Calu3 (cell line): ENCODE measurements around the gene DNAJC17. TPM values are rescaled to one million over a fixed set of nuclear protein-coding genes. Genes with fewer than 3 reads are reported as not detected.
A peak's percentile ranks its signal among the peaks of the same experiment; 100 is the strongest.

ENCODE experiments used
- BruUV-seq: library from RNA; stranded (reverse); fragments of 400-500 nt; replicated peaks from 2 replicates; lab custom pipeline; 2021; lab: Mats Ljungman, UMichigan
- CTCF ChIA-PET: fragments of 300-600 bp; sonication (Branson Sonifier 250); formaldehyde crosslinking; loops from one replicate; lab custom pipeline; 2022; ENCODE audit warnings: antibody characterized with exemption; lab: Charles Lee
- DNase-seq: peaks from one replicate; pipeline ENCODE4 v3.0.0; 2022
- H3K27ac Mint-ChIP-seq: one replicate; pipeline ENCODE4 v1.8.0; 2022; ENCODE audit warnings: mixed read lengths; ENCODE audit not compliant: unreplicated experiment
- H3K27me3 Mint-ChIP-seq: one replicate; pipeline ENCODE4 v1.8.0; 2022; ENCODE audit warnings: mixed read lengths; ENCODE audit not compliant: unreplicated experiment
- H3K36me3 Mint-ChIP-seq: one replicate; pipeline ENCODE4 v1.8.0; 2022; ENCODE audit warnings: mild to moderate bottlenecking, moderate library complexity, mixed read lengths; ENCODE audit not compliant: insufficient read depth, unreplicated experiment
- H3K4me1 Mint-ChIP-seq: one replicate; pipeline ENCODE4 v1.8.0; 2022; ENCODE audit warnings: mild to moderate bottlenecking, low read depth, mixed read lengths; ENCODE audit not compliant: unreplicated experiment
- H3K4me3 Mint-ChIP-seq: one replicate; pipeline ENCODE4 v1.8.0; 2022; ENCODE audit warnings: mild to moderate bottlenecking, low read depth, moderate library complexity, mixed read lengths; ENCODE audit not compliant: unreplicated experiment
- H3K9me3 Mint-ChIP-seq: one replicate; pipeline ENCODE4 v1.8.0; 2022; ENCODE audit warnings: low read depth, mixed read lengths; ENCODE audit not compliant: unreplicated experiment
- CTCF ChIP-seq: fragments of 200-600 bp; IDR thresholded peaks from one replicate; pipeline ENCODE4 v1.8.0; 2022; ENCODE audit warnings: antibody characterized with exemption; ENCODE audit not compliant: unreplicated experiment
- intact Hi-C: fragments of 100-400 bp; cut with micrococcal nuclease; formaldehyde crosslinking; loops from one replicate; pipeline ENCODE4 v1.10.0; 2022; ENCODE audit not compliant: unreplicated experiment
- total RNA-seq: library from RNA; stranded (reverse); gene quantifications from 2 replicates; pipeline ENCODE4 v1.2.3, GENCODE V29; 2022

DNAJC17 gene
- total RNA-seq, 1 experiment from 2014 or later = 17.4 TPM

GRCh38 chr15:40776537-40777141, 30.6 kb downstream of the DNAJC17 start:
- peak; percentile 46 for DNase-seq
- no TSS peak for BruUV-seq
- H3K4me1 Mint-ChIP-seq = peaks cover 9% of the 10 kb centered on the region
- H3K27me3 Mint-ChIP-seq = no peaks in the 10 kb centered on the region
- CTCF ChIA-PET = interaction anchor here (0.5 to 1.0 kb wide), 4 partner anchors 9 to 482 kb away, joined by 3 to 15 read pairs (median 4); no protein-coding TSS in a partner anchor
- H3K4me3 Mint-ChIP-seq = no peak overlapping the region
- peaks cover 31% of the 10 kb centered on the region for H3K36me3 Mint-ChIP-seq
- no peak for TF ChIP-seq CTCF
- no peak overlapping the region for H3K27ac Mint-ChIP-seq
- H3K9me3 Mint-ChIP-seq = no peaks in the 10 kb centered on the region
- intact Hi-C loops = no loop called here

- peaks cover 33% of the 10 kb centered on the region for H3K36me3 Mint-ChIP-seq
- H3K27me3 Mint-ChIP-seq = no peaks in the 10 kb centered on the region
- intact Hi-C loops = no loop called here
- H3K4me3 Mint-ChIP-seq = no peak overlapping the region
- no peaks in the 10 kb centered on the region for H3K9me3 Mint-ChIP-seq
- CTCF ChIA-PET = interaction anchor here (1.0 kb wide), 1 partner anchor 10 kb away, joined by 15 read pairs; no protein-coding TSS in a partner anchor
- no peak overlapping the region for H3K27ac Mint-ChIP-seq
- no peak for TF ChIP-seq CTCF
- H3K4me1 Mint-ChIP-seq = peaks cover 9% of the 10 kb centered on the region
- DNase-seq = no peak
- BruUV-seq = no TSS peak
These were observed 31.3 kb downstream of the DNAJC17 start for GRCh38 chr15:40775740-40776536.

GRCh38 chr15:40775007-40775406, 32.3 kb downstream of the DNAJC17 start:
- DNase-seq = no peak
- Mint-ChIP-seq H3K4me3 (no peak overlapping the region), H3K27ac (no peak overlapping the region), H3K4me1 (peaks cover 14% of the 10 kb centered on the region), H3K27me3 (no peaks in the 10 kb centered on the region), H3K9me3 (no peaks in the 10 kb centered on the region), H3K36me3 (peaks cover 37% of the 10 kb centered on the region)
- intact Hi-C loops = no loop called here
- no peak for TF ChIP-seq CTCF
- CTCF ChIA-PET = no interaction called here
- no TSS peak for BruUV-seq

- Mint-ChIP-seq H3K27me3 (no peaks in the 10 kb centered on the region), H3K4me3 (no peak overlapping the region), H3K27ac (no peak overlapping the region), H3K36me3 (peaks cover 41% of the 10 kb centered on the region), H3K9me3 (no peaks in the 10 kb centered on the region), H3K4me1 (peaks cover 25% of the 10 kb centered on the region)
- DNase-seq = no peak
- intact Hi-C loops = no loop called here
- CTCF ChIA-PET = no interaction called here
- BruUV-seq = no TSS peak
- TF ChIP-seq CTCF = no peak
These were observed 33.4 kb downstream of the DNAJC17 start for GRCh38 chr15:40773902-40774301.
